WTC11 (cell line): ENCODE measurements around the gene NTRK3. TPM values are rescaled to one million over a fixed set of nuclear protein-coding genes. Genes with fewer than 3 reads are reported as not detected.

ENCODE experiments used
- ATAC-seq: fragments of 200-7000 bp; cut with Tn5 transposase; 2 replicates; pipeline ENCODE4 v1.10.0; 2021; ENCODE audit warnings: mild to moderate bottlenecking, moderate library complexity
- CTCF ChIA-PET: fragments of 300-600 bp; sonication (Branson Sonifier 250); formaldehyde crosslinking; loops from one replicate; lab custom pipeline; 2021; ENCODE audit warnings: antibody characterized with exemption; lab: Charles Lee
- POLR2A ChIA-PET: fragments of 350-600 bp; sonication (Branson Sonifier 250); formaldehyde crosslinking; loops from one replicate; lab custom pipeline; 2021; ENCODE audit warnings: antibody characterized with exemption; lab: Charles Lee
- DNase-seq: peaks from one replicate; pipeline ENCODE4 v3.0.0; 2021; ENCODE audit warnings: low spot score
- H3K27ac Mint-ChIP-seq: 2 replicates; pipeline ENCODE4 v1.8.0; 2021; ENCODE audit warnings: mixed read lengths
- H3K27me3 Mint-ChIP-seq: 2 replicates; pipeline ENCODE4 v1.8.0; 2021; ENCODE audit warnings: low read depth, mild to moderate bottlenecking, moderate library complexity, mixed read lengths
- H3K36me3 Mint-ChIP-seq: 2 replicates; pipeline ENCODE4 v1.8.0; 2021; ENCODE audit warnings: mixed read lengths
- H3K4me1 Mint-ChIP-seq: 2 replicates; pipeline ENCODE4 v1.8.0; 2022; ENCODE audit warnings: mixed read lengths
- H3K4me3 Mint-ChIP-seq: 2 replicates; pipeline ENCODE4 v1.8.0; 2021; ENCODE audit warnings: mild to moderate bottlenecking, moderate library complexity, mixed read lengths
- H3K9me3 Mint-ChIP-seq: 2 replicates; pipeline ENCODE4 v1.8.0; 2021; ENCODE audit warnings: mixed read lengths
- ATF6 ChIP-seq: sonication (generic); formaldehyde crosslinking; IDR thresholded peaks from 2 replicates; pipeline ENCODE4 v1.8.1; 2023; ENCODE audit warnings: mild to moderate bottlenecking, missing genetic modification reagents
- CBFB ChIP-seq: sonication (generic); formaldehyde crosslinking; IDR thresholded peaks from 2 replicates; pipeline ENCODE4 v1.8.1; 2022; ENCODE audit warnings: mild to moderate bottlenecking, low read depth, missing genetic modification reagents
- CREM ChIP-seq: sonication (generic); formaldehyde crosslinking; IDR thresholded peaks from 2 replicates; pipeline ENCODE4 v1.8.1; 2022; ENCODE audit warnings: mild to moderate bottlenecking, missing genetic modification reagents, moderate library complexity
- E2F1 ChIP-seq: sonication (generic); formaldehyde crosslinking; IDR thresholded peaks from 2 replicates; pipeline ENCODE4 v1.8.0; 2022; ENCODE audit warnings: mild to moderate bottlenecking, missing genetic modification reagents
- MLX ChIP-seq: sonication (generic); formaldehyde crosslinking; IDR thresholded peaks from 2 replicates; pipeline ENCODE4 v1.8.1; 2023; ENCODE audit warnings: mild to moderate bottlenecking, missing genetic modification reagents, moderate library complexity
- MYBL2 ChIP-seq: sonication (generic); formaldehyde crosslinking; IDR thresholded peaks from 2 replicates; pipeline ENCODE4 v1.8.1; 2023; ENCODE audit warnings: mild to moderate bottlenecking, moderate library complexity, missing genetic modification reagents
- NFYB ChIP-seq: sonication (generic); formaldehyde crosslinking; conservative IDR thresholded peaks from 2 replicates; pipeline ENCODE4 v1.8.0; 2022; ENCODE audit warnings: low read depth, missing genetic modification reagents
- OVOL2 ChIP-seq: fragments of 250-450 bp; sonication (Bioruptor Pico); IDR thresholded peaks from 2 replicates; pipeline ENCODE4 v1.9.0; 2021; ENCODE audit warnings: mild to moderate bottlenecking, borderline replicate concordance
- SP1 ChIP-seq: sonication (generic); formaldehyde crosslinking; conservative IDR thresholded peaks from 2 replicates; pipeline ENCODE4 v1.8.1; 2022; ENCODE audit warnings: missing genetic modification reagents
- TP53 ChIP-seq: sonication (generic); formaldehyde crosslinking; IDR thresholded peaks from 2 replicates; pipeline ENCODE4 v1.8.1; 2023; ENCODE audit warnings: mild to moderate bottlenecking, missing genetic modification reagents
- ZNF219 ChIP-seq: sonication (generic); formaldehyde crosslinking; IDR thresholded peaks from 2 replicates; pipeline ENCODE4 v1.8.0; 2023; ENCODE audit warnings: missing genetic modification reagents, mild to moderate bottlenecking, borderline replicate concordance
- ZNF263 ChIP-seq: sonication (generic); formaldehyde crosslinking; IDR thresholded peaks from 2 replicates; pipeline ENCODE4 v1.8.1; 2022; ENCODE audit warnings: low read depth, mild to moderate bottlenecking, moderate library complexity, missing genetic modification reagents
- ZNF281 ChIP-seq: sonication (generic); formaldehyde crosslinking; IDR thresholded peaks from 2 replicates; pipeline ENCODE4 v1.8.0; 2023; ENCODE audit warnings: mild to moderate bottlenecking, missing genetic modification reagents
- ZNF425 ChIP-seq: fragments of 250-450 bp; sonication (Bioruptor Pico); conservative IDR thresholded peaks from 2 replicates; pipeline ENCODE4 v1.9.0; 2021; ENCODE audit warnings: mild to moderate bottlenecking
- ZNF512 ChIP-seq: sonication (generic); formaldehyde crosslinking; IDR thresholded peaks from 2 replicates; pipeline ENCODE4 v1.8.1; 2022; ENCODE audit warnings: missing genetic modification reagents, borderline replicate concordance
- total RNA-seq: library from RNA; stranded (reverse); gene quantifications from 3 replicates; pipeline ENCODE4 v1.2.3, GENCODE V29; 2021

NTRK3 gene
- total RNA-seq, 1 experiment from 2014 or later = 12.3 TPM

GRCh38 chr15:88147760-88148159 lies 108.8 kb downstream of the NTRK3 start:
- TF ChIP-seq E2F1 (CRISPR knock-in tag) = no peak
- TF ChIP-seq ZNF425 (CRISPR knock-in tag) = no peak
- TF ChIP-seq CREM (CRISPR knock-in tag) = no peak
- no peak for TF ChIP-seq ZNF281 (CRISPR knock-in tag)
- no peak for TF ChIP-seq ZNF512 (CRISPR knock-in tag)
- TF ChIP-seq MLX (CRISPR knock-in tag) = no peak
- TF ChIP-seq NFYB = no peak
- no peak for TF ChIP-seq CBFB (CRISPR knock-in tag)
- no peak for TF ChIP-seq SP1 (CRISPR knock-in tag)
- TF ChIP-seq ZNF219 (CRISPR knock-in tag) = no peak
- no peak for TF ChIP-seq OVOL2 (CRISPR knock-in tag)
- TF ChIP-seq ZNF263 (CRISPR knock-in tag) = no peak
- TF ChIP-seq MYBL2 (CRISPR knock-in tag) = no peak
- no peak for TF ChIP-seq TP53 (CRISPR knock-in tag)
- TF ChIP-seq ATF6 (CRISPR knock-in tag) = no peak
- no peaks in the 10 kb centered on the region for H3K36me3 Mint-ChIP-seq
- H3K4me1 Mint-ChIP-seq = peaks cover 19% of the 10 kb centered on the region
- peaks cover 7% of the 10 kb centered on the region; the same call in 1 of the 2 replicates for H3K9me3 Mint-ChIP-seq
- no peak overlapping the region for H3K4me3 Mint-ChIP-seq
- H3K27ac Mint-ChIP-seq = no peak overlapping the region
- no peaks in the 10 kb centered on the region for H3K27me3 Mint-ChIP-seq
- no peak for ATAC-seq
- CTCF ChIA-PET = no interaction called here
- DNase-seq = no peak
- POLR2A ChIA-PET = no interaction called here
